WTC11 (cell line): ENCODE results near the gene ECHS1. TPM values are rescaled to one million over a fixed set of nuclear protein-coding genes. Genes with fewer than 3 reads are reported as not detected.

Source experiments
- ATAC-seq: fragments of 200-7000 bp; cut with Tn5 transposase; 2 replicates; pipeline ENCODE4 v1.10.0; 2021; ENCODE audit warnings: mild to moderate bottlenecking, moderate library complexity
- CTCF ChIA-PET: fragments of 300-600 bp; sonication (Branson Sonifier 250); formaldehyde crosslinking; loops from one replicate; lab custom pipeline; 2021; ENCODE audit warnings: antibody characterized with exemption; lab: Charles Lee
- POLR2A ChIA-PET: fragments of 350-600 bp; sonication (Branson Sonifier 250); formaldehyde crosslinking; loops from one replicate; lab custom pipeline; 2021; ENCODE audit warnings: antibody characterized with exemption; lab: Charles Lee
- DNase-seq: peaks from one replicate; pipeline ENCODE4 v3.0.0; 2021; ENCODE audit warnings: low spot score
- H3K27ac Mint-ChIP-seq: 2 replicates; pipeline ENCODE4 v1.8.0; 2021; ENCODE audit warnings: mixed read lengths
- H3K27me3 Mint-ChIP-seq: 2 replicates; pipeline ENCODE4 v1.8.0; 2021; ENCODE audit warnings: low read depth, mild to moderate bottlenecking, moderate library complexity, mixed read lengths
- H3K36me3 Mint-ChIP-seq: 2 replicates; pipeline ENCODE4 v1.8.0; 2021; ENCODE audit warnings: mixed read lengths
- H3K4me1 Mint-ChIP-seq: 2 replicates; pipeline ENCODE4 v1.8.0; 2022; ENCODE audit warnings: mixed read lengths
- H3K4me3 Mint-ChIP-seq: 2 replicates; pipeline ENCODE4 v1.8.0; 2021; ENCODE audit warnings: mild to moderate bottlenecking, moderate library complexity, mixed read lengths
- H3K9me3 Mint-ChIP-seq: 2 replicates; pipeline ENCODE4 v1.8.0; 2021; ENCODE audit warnings: mixed read lengths
- ARID4B ChIP-seq: sonication (generic); formaldehyde crosslinking; IDR thresholded peaks from 2 replicates; pipeline ENCODE4 v1.8.0; 2023; ENCODE audit warnings: missing genetic modification reagents, mild to moderate bottlenecking, borderline replicate concordance
- ATF2 ChIP-seq: sonication (generic); formaldehyde crosslinking; IDR thresholded peaks from 2 replicates; pipeline ENCODE4 v1.8.1; 2022; ENCODE audit warnings: low read depth, missing genetic modification reagents, borderline replicate concordance
- ATF6 ChIP-seq: sonication (generic); formaldehyde crosslinking; IDR thresholded peaks from 2 replicates; pipeline ENCODE4 v1.8.1; 2023; ENCODE audit warnings: mild to moderate bottlenecking, missing genetic modification reagents
- ERG ChIP-seq: fragments of 250-450 bp; sonication (Bioruptor Pico); IDR thresholded peaks from 2 replicates; pipeline ENCODE4 v1.8.0; 2021; ENCODE audit warnings: mild to moderate bottlenecking
- GRHL2 ChIP-seq: fragments of 250-450 bp; sonication (Bioruptor Pico); IDR thresholded peaks from 2 replicates; pipeline ENCODE4 v1.8.0; 2022; ENCODE audit warnings: mild to moderate bottlenecking, moderate library complexity; ENCODE audit not compliant: insufficient replicate concordance, severe bottlenecking
- NR1H2 ChIP-seq: sonication (generic); formaldehyde crosslinking; IDR thresholded peaks from 2 replicates; pipeline ENCODE4 v1.9.0; 2021; ENCODE audit warnings: mild to moderate bottlenecking, moderate library complexity, missing genetic modification reagents
- SP1 ChIP-seq: sonication (generic); formaldehyde crosslinking; conservative IDR thresholded peaks from 2 replicates; pipeline ENCODE4 v1.8.1; 2022; ENCODE audit warnings: missing genetic modification reagents
- ZMAT4 ChIP-seq: fragments of 250-450 bp; sonication (Bioruptor Pico); IDR thresholded peaks from 2 replicates; pipeline ENCODE4 v1.9.0; 2021; ENCODE audit warnings: mild to moderate bottlenecking
- total RNA-seq: library from RNA; stranded (reverse); gene quantifications from 3 replicates; pipeline ENCODE4 v1.2.3, GENCODE V29; 2021
- TF ChIP-seq, protein P1 (sequence below): sonication (generic); formaldehyde crosslinking; IDR thresholded peaks from 2 replicates; pipeline ENCODE4 v1.8.1; 2022; ENCODE audit warnings: low read depth, mild to moderate bottlenecking, moderate library complexity, missing genetic modification reagents, borderline replicate concordance
- TF ChIP-seq, protein P2 (sequence below): sonication (generic); formaldehyde crosslinking; IDR thresholded peaks from 2 replicates; pipeline ENCODE4 v1.8.0; 2023; ENCODE audit warnings: mild to moderate bottlenecking, missing genetic modification reagents

ECHS1 gene
- total RNA-seq, 1 experiment from 2014 or later: 84.1 TPM

- TF ChIP-seq, protein P1, sequence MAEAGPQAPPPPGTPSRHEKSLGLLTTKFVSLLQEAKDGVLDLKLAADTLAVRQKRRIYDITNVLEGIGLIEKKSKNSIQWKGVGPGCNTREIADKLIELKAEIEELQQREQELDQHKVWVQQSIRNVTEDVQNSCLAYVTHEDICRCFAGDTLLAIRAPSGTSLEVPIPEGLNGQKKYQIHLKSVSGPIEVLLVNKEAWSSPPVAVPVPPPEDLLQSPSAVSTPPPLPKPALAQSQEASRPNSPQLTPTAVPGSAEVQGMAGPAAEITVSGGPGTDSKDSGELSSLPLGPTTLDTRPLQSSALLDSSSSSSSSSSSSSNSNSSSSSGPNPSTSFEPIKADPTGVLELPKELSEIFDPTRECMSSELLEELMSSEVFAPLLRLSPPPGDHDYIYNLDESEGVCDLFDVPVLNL: no peak
- no peak for TF ChIP-seq GRHL2
Measured at GRCh38 chr10:133359972-133360610, 13.1 kb downstream of the ECHS1 start (continued).

DNA sequence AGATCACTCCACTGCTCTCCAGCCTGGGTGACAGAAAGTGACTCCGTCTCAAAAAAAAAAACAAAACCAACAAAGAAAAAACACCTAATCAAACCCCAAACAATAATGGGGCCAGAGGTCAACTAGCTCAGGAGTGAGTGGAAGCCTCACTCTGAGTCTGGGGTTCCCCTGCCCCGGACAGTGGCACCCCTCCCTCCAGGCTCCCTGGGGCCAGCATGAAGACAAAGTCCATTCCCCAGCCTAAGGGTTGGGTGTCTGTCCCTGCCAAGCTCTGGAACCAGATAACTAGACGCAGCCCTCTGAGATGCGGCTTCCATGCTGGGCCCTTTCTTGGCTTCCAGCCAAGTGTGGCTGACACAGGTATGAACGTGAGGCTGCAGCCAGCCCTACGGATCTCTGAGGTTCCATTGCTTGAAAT, 13.6 kb downstream of the ECHS1 start:
- H3K4me3 Mint-ChIP-seq: no peak overlapping the region
- H3K36me3 Mint-ChIP-seq: peaks cover 22% of the 10 kb centered on the region
- CTCF ChIA-PET: no interaction called here

GRCh38 chr10:133358925-133359310, 14.2 kb downstream of the ECHS1 start:
- Mint-ChIP-seq H3K9me3 (no peaks in the 10 kb centered on the region), H3K27me3 (peaks cover 12% of the 10 kb centered on the region), H3K27ac (no peak overlapping the region), H3K36me3 (peaks cover 19% of the 10 kb centered on the region), H3K4me1 (no peaks in the 10 kb centered on the region), H3K4me3 (no peak overlapping the region)
- ChIA-PET CTCF (interaction anchor here (2.5 kb wide), 1 partner anchor 29 kb away, joined by 26 read pairs; no protein-coding TSS in a partner anchor), POLR2A (interaction anchor here (1.8 kb wide), 1 partner anchor 20 kb away, joined by 9 read pairs; the partner anchor contains the start of gene PAOX)
- DNase-seq (no peak), ATAC-seq (no peak)
- no peak for TF ChIP-seq ATF2
- TF ChIP-seq SP1 (CRISPR knock-in tag): no peak
- no peak for TF ChIP-seq ARID4B (CRISPR knock-in tag)

More for the DNA sequence above, 13.6 kb downstream of the ECHS1 start:
- no peaks in the 10 kb centered on the region for H3K4me1 Mint-ChIP-seq
- DNase-seq (no peak), ATAC-seq (no peak)
- TF ChIP-seq ERG (CRISPR knock-in tag) (no peak), ZMAT4 (CRISPR knock-in tag) (no peak), ATF6 (no peak), NR1H2 (CRISPR knock-in tag) (no peak)
- TF ChIP-seq, protein P2, sequence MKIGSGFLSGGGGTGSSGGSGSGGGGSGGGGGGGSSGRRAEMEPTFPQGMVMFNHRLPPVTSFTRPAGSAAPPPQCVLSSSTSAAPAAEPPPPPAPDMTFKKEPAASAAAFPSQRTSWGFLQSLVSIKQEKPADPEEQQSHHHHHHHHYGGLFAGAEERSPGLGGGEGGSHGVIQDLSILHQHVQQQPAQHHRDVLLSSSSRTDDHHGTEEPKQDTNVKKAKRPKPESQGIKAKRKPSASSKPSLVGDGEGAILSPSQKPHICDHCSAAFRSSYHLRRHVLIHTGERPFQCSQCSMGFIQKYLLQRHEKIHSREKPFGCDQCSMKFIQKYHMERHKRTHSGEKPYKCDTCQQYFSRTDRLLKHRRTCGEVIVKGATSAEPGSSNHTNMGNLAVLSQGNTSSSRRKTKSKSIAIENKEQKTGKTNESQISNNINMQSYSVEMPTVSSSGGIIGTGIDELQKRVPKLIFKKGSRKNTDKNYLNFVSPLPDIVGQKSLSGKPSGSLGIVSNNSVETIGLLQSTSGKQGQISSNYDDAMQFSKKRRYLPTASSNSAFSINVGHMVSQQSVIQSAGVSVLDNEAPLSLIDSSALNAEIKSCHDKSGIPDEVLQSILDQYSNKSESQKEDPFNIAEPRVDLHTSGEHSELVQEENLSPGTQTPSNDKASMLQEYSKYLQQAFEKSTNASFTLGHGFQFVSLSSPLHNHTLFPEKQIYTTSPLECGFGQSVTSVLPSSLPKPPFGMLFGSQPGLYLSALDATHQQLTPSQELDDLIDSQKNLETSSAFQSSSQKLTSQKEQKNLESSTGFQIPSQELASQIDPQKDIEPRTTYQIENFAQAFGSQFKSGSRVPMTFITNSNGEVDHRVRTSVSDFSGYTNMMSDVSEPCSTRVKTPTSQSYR: no peak
- POLR2A ChIA-PET: no interaction called here
- no peak overlapping the region for H3K27ac Mint-ChIP-seq
- no peaks in the 10 kb centered on the region for H3K9me3 Mint-ChIP-seq
- peaks cover 12% of the 10 kb centered on the region for H3K27me3 Mint-ChIP-seq
